ENCODE data around the gene CYB5B.

GRCh38 chr16:69466547-69466946 lies 42.1 kb downstream of the CYB5B start:
- no peak for TF ChIP-seq POLR2A (IDR thresholded peaks at IDR 0.05; ENCODE audit: low read length)
- no peak for TF ChIP-seq GATA1 (IDR thresholded peaks at IDR 0.05; ENCODE audit: low read depth, low read length)
